Measurements from ENCODE around the gene ADAMTS2. TPM values are rescaled to one million over a fixed set of nuclear protein-coding genes. Genes with fewer than 3 reads are reported as not detected.

The ADAMTS2 gene
- total RNA-seq, 1 donor from 2014 or later: 18.8 TPM

DNA sequence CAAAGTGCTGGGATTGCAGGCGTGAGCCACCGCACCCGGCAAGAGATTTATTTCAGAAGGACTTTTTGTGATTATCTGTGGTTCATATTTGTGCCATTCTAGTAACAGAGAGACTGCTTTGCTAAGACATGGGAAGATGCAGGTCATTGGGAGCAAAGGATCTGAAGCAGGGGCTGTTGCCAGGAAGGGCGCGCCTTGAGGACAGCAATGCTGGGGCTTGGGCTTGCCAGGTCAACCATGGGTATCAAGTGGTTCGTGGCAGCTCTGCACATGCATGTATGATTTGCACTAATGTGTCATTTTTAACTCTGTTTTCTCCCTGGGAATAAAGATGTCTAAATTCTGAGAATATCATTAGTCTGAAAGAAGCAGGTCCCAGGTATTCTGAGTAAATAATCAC lies 17.0 kb downstream of the ADAMTS2 start:
- no peak for FAIRE-seq
- TF ChIP-seq, protein P1, sequence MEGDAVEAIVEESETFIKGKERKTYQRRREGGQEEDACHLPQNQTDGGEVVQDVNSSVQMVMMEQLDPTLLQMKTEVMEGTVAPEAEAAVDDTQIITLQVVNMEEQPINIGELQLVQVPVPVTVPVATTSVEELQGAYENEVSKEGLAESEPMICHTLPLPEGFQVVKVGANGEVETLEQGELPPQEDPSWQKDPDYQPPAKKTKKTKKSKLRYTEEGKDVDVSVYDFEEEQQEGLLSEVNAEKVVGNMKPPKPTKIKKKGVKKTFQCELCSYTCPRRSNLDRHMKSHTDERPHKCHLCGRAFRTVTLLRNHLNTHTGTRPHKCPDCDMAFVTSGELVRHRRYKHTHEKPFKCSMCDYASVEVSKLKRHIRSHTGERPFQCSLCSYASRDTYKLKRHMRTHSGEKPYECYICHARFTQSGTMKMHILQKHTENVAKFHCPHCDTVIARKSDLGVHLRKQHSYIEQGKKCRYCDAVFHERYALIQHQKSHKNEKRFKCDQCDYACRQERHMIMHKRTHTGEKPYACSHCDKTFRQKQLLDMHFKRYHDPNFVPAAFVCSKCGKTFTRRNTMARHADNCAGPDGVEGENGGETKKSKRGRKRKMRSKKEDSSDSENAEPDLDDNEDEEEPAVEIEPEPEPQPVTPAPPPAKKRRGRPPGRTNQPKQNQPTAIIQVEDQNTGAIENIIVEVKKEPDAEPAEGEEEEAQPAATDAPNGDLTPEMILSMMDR (IDR thresholded peaks at IDR 0.05; ENCODE audit: insufficient read depth, low read depth, low read length): no peak
- no peak for TF ChIP-seq EZH2 (IDR thresholded peaks at IDR 0.05; ENCODE audit: insufficient read depth, low read length)

DNA sequence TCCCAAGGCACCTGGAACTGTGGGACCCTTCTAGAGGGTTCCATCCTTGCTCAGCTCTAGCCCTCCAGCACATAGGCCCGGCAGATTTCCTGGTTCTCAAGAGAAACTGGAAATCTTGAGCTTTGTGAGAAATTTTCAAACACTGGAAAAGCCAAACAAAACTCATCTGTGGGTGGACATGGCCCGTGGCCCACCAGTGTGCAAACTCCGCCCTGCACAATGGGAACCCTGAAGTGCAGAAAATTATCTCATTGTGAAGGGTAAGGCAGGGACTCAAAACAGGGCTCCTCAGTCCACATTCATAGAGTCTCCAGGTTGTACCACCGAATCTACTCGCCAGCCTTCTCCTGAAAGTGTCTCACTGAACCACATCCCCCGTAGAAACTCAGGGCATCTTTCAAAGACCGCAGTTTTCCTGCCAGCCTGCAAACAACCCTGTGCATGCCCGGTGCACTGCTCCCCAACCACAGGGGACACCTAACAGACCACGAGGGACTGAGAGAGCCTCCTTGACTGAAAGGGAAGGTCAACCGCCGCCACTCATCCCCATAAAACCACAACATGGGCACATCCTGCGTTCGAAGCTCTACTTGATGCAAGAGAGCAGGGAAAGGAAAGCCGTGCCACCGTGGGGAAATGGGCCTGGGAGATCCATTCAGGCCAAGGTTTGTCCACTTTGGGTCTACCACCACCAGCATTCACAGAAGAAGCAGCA lies 18.1 kb downstream of the ADAMTS2 start:
- no peak for TF ChIP-seq EZH2 (IDR thresholded peaks at IDR 0.05; ENCODE audit: insufficient read depth, low read length)
- TF ChIP-seq, protein P1 (IDR thresholded peaks at IDR 0.05; ENCODE audit: insufficient read depth, low read depth, low read length): no peak
- Histone ChIP-seq H3K27ac (ENCODE audit: low read depth, low read length) (no peak overlapping the region), H3K9ac (ENCODE audit: low read length) (no peak overlapping the region), H3K36me3 (ENCODE audit: insufficient read depth, low read length) (no peaks in the 10 kb centered on the region), H3K4me3 (ENCODE audit: insufficient read depth, low read depth, low read length) (no peak overlapping the region), H3K4me2 (ENCODE audit: low read length) (no peak overlapping the region), H4K20me1 (ENCODE audit: insufficient read depth, low read length) (no peaks in the 10 kb centered on the region), H2AFZ (ENCODE audit: low read depth, low read length) (no peak overlapping the region), H3K79me2 (ENCODE audit: insufficient read depth, low read length) (no peaks in the 10 kb centered on the region), H3K4me1 (ENCODE audit: insufficient read depth, low read length) (no peaks in the 10 kb centered on the region), H3K27me3 (ENCODE audit: insufficient read depth, low read length) (no peaks in the 10 kb centered on the region), H3K9me3 (ENCODE audit: insufficient read depth, low read depth, low read length) (no peaks in the 10 kb centered on the region)
- Mint-ChIP-seq H3K36me3 (ENCODE audit: low read depth, unreplicated experiment) (peaks cover 3% of the 10 kb centered on the region), H3K27ac (ENCODE audit: unreplicated experiment) (no peak overlapping the region), H3K4me3 (ENCODE audit: unreplicated experiment) (no peak overlapping the region), H3K4me1 (ENCODE audit: low read depth, unreplicated experiment) (no peaks in the 10 kb centered on the region), H3K27me3 (ENCODE audit: low read depth, unreplicated experiment) (peaks cover 24% of the 10 kb centered on the region), H3K9me3 (ENCODE audit: unreplicated experiment) (no peaks in the 10 kb centered on the region)
- FAIRE-seq (no peak), DNase-seq (ENCODE audit: low read depth) (no peak)

More for the DNA sequence above, 17.0 kb downstream of the ADAMTS2 start:
- Mint-ChIP-seq H3K36me3 (ENCODE audit: low read depth, unreplicated experiment) (peaks cover 3% of the 10 kb centered on the region), H3K4me1 (ENCODE audit: low read depth, unreplicated experiment) (no peaks in the 10 kb centered on the region), H3K4me3 (ENCODE audit: unreplicated experiment) (no peak overlapping the region), H3K27ac (ENCODE audit: unreplicated experiment) (no peak overlapping the region), H3K27me3 (ENCODE audit: low read depth, unreplicated experiment) (peaks cover 26% of the 10 kb centered on the region), H3K9me3 (ENCODE audit: unreplicated experiment) (no peaks in the 10 kb centered on the region)
- Histone ChIP-seq H4K20me1 (ENCODE audit: insufficient read depth, low read length) (no peaks in the 10 kb centered on the region), H3K4me2 (ENCODE audit: low read length) (no peak overlapping the region), H3K4me3 (ENCODE audit: insufficient read depth, low read depth, low read length) (no peak overlapping the region), H2AFZ (ENCODE audit: low read depth, low read length) (no peak overlapping the region), H3K79me2 (ENCODE audit: insufficient read depth, low read length) (no peaks in the 10 kb centered on the region), H3K36me3 (ENCODE audit: insufficient read depth, low read length) (no peaks in the 10 kb centered on the region), H3K9me3 (ENCODE audit: insufficient read depth, low read depth, low read length) (no peaks in the 10 kb centered on the region), H3K9ac (ENCODE audit: low read length) (no peak overlapping the region), H3K27ac (ENCODE audit: low read depth, low read length) (no peak overlapping the region), H3K4me1 (ENCODE audit: insufficient read depth, low read length) (no peaks in the 10 kb centered on the region), H3K27me3 (ENCODE audit: insufficient read depth, low read length) (no peaks in the 10 kb centered on the region)
- no peak for DNase-seq (ENCODE audit: low read depth)

Data from astrocyte (in vitro differentiated cells and primary cell).